ENCODE results near the gene JUN. TPM values are rescaled to one million over a fixed set of nuclear protein-coding genes. Genes with fewer than 3 reads are reported as not detected.

JUN gene
- total and polyA plus RNA-seq, 2 of the 13 experiments (the other 11 are each of a cell fraction or from before 2014, with no cell fraction given) = 18.2 to 22.3 TPM

- TF ChIP-seq ZNF816 (CRISPR knock-in tag; IDR thresholded peaks at IDR 0.05; ENCODE audit: borderline replicate concordance) (no peak), ZNF530 (CRISPR knock-in tag; IDR thresholded peaks at IDR 0.05; ENCODE audit: low read depth) (no peak), ZFP36 (IDR thresholded peaks at IDR 0.05; ENCODE audit: borderline replicate concordance, low read depth, low read length, partially characterized antibody) (no peak), ZNF567 (CRISPR knock-in tag; IDR thresholded peaks at IDR 0.05; ENCODE audit: borderline replicate concordance) (no peak), RXRB (CRISPR knock-in tag; IDR thresholded peaks at IDR 0.05; ENCODE audit: borderline replicate concordance) (peak; percentile 59), RFXANK (CRISPR knock-in tag; IDR thresholded peaks at IDR 0.05) (no peak), ZNF230 (CRISPR knock-in tag; IDR thresholded peaks at IDR 0.05) (no peak), PHB2 (IDR thresholded peaks at IDR 0.05; ENCODE audit: partially characterized antibody) (no peak), RFX1 (IDR thresholded peaks at IDR 0.05) (no peak), ZNF781 (CRISPR knock-in tag; IDR thresholded peaks at IDR 0.05; ENCODE audit: borderline replicate concordance, not compliant biosample characterization) (no peak), NR2C2 (CRISPR knock-in tag; IDR thresholded peaks at IDR 0.05; ENCODE audit: borderline replicate concordance) (0 out of 2 replicates have a peak, but pooled peaks have one; percentile 30), SP4 (CRISPR knock-in tag; IDR thresholded peaks at IDR 0.05) (no peak), ZNF674 (CRISPR knock-in tag; IDR thresholded peaks at IDR 0.05; ENCODE audit: low read depth) (no peak), ZNF557 (CRISPR knock-in tag; IDR thresholded peaks at IDR 0.05) (0 out of 2 replicates have a peak, but pooled peaks have one; percentile 25), ARID5B (CRISPR knock-in tag; IDR thresholded peaks at IDR 0.05) (peak; percentile 93), ZNF761 (CRISPR knock-in tag; conservative IDR thresholded peaks at IDR 0.05) (no peak), MXD4 (CRISPR knock-in tag; IDR thresholded peaks at IDR 0.05) (0 out of 2 replicates have a peak, but pooled peaks have one; percentile 41), NRL (CRISPR knock-in tag; IDR thresholded peaks at IDR 0.05; ENCODE audit: borderline replicate concordance) (no peak), ZBTB10 (CRISPR knock-in tag; IDR thresholded peaks at IDR 0.05; ENCODE audit: borderline replicate concordance) (no peak), ZNF430 (CRISPR knock-in tag; IDR thresholded peaks at IDR 0.05) (no peak; the same call in 1 of the 2 replicates), ZNF547 (CRISPR knock-in tag; IDR thresholded peaks at IDR 0.05) (0 out of 2 replicates have a peak, but pooled peaks have one; percentile 47), JDP2 (CRISPR knock-in tag; IDR thresholded peaks at IDR 0.05; ENCODE audit: borderline replicate concordance) (no peak), ZNF24 (IDR thresholded peaks at IDR 0.05) (no peak), SCMH1 (CRISPR knock-in tag; IDR thresholded peaks at IDR 0.05; ENCODE audit: borderline replicate concordance) (no peak), HNRNPLL (IDR thresholded peaks at IDR 0.05; ENCODE audit: low read depth, low read length, poor library complexity, severe bottlenecking) (no peak)
- TF ChIP-seq, protein P1, sequence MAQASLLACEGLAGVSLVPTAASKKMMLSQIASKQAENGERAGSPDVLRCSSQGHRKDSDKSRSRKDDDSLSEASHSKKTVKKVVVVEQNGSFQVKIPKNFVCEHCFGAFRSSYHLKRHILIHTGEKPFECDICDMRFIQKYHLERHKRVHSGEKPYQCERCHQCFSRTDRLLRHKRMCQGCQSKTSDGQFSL (CRISPR knock-in tag; IDR thresholded peaks at IDR 0.05) = no peak
These were observed 28.4 kb downstream of the JUN start (continued) for GRCh38 chr1:58755468-58755872.

Measured in HepG2 (cell line).